GM19395 (cell line): ENCODE measurements around the gene HTR3E.
"Not testable (repeated sequence)": the region's sequence is repeated elsewhere in the genome, so short reads cannot be mapped to it uniquely, and the experiment has no call there.

Experiments used
- ATAC-seq: cut with Tn5 transposase; IDR thresholded peaks from one replicate; pipeline ENCODE4 v1.9.1; 2021; ENCODE audit warnings: mild to moderate bottlenecking, moderate library complexity; ENCODE audit not compliant: unreplicated experiment

HTR3E gene, protein sequence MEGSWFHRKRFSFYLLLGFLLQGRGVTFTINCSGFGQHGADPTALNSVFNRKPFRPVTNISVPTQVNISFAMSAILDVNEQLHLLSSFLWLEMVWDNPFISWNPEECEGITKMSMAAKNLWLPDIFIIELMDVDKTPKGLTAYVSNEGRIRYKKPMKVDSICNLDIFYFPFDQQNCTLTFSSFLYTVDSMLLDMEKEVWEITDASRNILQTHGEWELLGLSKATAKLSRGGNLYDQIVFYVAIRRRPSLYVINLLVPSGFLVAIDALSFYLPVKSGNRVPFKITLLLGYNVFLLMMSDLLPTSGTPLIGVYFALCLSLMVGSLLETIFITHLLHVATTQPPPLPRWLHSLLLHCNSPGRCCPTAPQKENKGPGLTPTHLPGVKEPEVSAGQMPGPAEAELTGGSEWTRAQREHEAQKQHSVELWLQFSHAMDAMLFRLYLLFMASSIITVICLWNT

DNA sequence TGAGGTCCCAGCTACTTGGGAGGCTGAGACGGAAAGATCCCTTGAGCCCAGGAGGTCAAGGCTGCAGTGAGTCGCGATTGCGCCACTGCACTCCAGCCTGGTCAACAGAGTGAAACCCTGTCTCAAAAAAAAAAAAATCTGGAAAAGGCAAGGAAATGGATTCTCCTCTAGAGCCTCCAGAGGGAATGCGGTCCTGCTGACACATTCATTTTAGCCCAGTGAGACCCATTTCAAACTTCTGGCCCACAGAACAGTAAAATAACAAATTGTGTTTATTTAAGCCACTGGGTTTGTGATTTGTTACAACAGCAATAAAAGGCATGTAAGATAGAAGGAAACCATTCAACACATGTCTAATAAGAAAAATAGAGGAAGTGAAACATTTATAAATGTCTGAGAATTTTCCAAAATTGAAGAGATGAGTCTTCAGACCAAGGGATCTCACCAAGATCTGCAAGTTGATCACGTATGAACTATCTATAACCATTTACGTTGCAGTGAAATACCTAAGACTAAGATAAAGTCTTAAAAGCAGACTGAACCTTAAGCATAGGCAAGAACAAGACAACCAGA, at the start of gene HTR3E:
Gene HTR3E (plus strand): TSS at position 254 of the 573 bp plus-strand sequence. CDS start 466 bp downstream, outside the sequence.
- no peak for ATAC-seq

DNA sequence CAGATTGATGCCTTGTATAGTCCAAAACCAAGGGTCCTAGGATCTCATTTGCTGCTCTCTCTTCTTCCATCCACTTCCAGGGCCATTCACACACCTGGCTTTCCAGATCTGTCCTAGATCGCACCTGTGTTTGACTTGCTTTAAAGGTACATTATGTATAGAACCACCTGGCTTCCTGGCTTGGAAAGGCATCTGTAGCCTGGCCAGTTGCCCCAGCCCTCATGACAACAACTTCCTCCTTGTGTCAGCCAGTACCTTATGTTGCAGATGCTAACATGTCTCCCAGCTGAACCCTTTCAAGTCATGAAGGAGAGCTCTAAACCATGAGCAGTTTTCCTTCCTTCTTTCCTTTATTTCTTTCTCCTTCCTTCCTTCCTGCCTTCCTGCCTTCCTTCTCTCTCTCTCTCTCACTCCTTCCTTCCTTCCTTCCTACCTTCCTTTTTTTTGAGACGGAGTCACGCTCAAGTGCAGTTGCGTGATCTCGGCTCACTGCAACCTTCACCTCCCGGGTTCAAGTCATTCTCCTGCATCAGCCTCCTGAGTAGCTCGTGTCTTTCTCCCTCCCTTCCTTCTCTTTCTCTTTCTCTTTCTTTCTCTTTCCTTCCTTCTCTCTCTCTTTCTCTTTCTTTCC, 46.5 kb upstream of the HTR3E start:
- no peak for ATAC-seq

DNA sequence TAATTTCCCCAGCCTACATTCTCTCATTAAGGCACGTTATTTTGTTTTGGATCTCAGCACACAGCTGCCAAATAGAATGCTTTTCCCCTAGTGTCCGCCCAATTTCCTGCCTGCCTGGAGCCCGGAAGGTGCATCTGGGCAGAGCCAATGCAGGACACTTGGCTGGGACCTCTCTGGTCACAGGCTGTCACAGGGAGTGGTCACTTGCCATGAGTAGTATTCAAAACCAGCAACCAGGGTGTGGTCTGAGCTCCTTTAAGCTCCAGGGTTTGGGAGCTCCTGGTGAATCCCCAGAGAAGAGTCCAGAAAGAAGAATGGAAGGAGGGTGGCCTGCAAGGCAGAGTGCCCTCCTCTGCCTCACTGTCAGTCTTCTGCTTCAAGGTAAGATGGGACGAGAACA, 44.1 kb upstream of the HTR3E start, which contains the start of gene HTR3C:
Gene HTR3C (plus strand): TSS at position 281 of the 400 bp plus-strand sequence. CDS start 34 bp downstream, at position 315.
- no peak for ATAC-seq

DNA sequence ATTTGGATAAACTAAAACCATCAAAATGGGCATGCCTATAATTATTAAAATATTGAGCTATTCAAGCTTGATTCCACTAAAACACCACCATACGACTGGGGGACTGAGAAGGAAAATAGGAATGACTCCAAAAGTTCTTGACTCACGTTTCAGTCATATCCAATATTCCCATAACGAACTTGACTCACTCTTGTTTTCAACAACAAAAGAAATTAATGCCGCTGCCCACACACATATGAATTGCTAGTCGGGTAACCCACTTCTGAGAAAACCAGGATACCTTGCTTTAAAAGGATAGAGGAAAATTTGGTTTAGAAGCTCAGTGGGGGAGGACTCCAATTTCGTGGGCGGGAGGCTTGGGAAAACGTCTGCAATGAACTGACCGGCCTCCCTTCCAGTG, 38.8 kb upstream of the HTR3E start:
- no peak for ATAC-seq

DNA sequence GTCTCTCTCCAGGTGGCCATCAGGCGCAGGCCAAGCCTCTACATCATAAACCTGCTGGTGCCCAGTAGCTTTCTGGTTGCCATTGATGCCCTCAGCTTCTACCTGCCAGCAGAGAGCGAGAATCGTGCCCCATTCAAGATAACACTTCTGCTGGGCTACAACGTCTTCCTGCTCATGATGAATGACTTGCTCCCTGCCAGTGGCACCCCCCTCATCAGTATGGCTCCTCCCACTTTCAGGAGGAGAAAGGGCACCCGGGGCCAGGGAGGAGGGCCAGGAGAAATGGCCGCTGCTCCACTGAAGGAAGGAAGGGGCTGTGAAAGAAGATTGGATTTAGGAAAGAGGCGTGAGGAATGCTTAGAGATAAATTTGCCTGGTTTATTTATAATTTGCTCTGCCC, 37.4 kb upstream of the HTR3E start:
- no peak for ATAC-seq

DNA sequence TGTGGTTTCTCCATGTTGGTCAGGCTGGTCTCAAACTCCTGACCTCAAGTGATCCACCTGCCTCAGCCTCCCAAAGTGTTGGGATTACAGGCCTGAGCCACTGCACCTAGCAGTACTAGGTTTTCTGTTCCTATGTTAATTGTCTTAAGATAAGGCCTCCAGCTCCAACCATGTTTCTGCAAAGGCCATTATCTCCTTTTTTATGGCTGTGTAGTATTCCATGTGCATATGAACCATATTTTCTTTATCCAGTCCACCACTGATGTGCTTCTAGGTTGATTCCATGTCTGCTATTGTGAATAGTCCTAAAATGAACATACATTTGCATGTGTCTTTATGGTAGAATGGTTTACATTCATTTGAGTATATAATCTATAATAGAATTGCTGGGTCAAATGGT, 34.2 kb upstream of the HTR3E start:
- no peak for ATAC-seq

DNA sequence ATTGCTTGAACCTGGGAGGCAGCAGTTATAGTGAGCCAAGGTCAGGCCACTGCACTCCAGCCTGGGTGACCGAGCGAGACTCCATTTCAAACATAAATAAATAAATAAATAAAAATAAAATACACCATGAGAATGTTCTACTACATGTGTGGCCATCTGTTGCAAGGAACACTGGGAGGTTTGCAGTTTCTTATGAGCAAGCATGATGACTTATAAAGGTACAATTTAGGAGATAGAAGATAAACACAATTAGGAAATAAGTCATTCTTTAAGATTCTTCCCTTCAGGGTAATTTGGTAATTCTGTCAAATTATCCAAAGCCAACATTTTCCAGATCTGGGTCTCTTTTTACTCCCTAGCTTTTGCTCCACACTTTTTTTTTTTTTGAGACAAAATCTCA, 30.7 kb upstream of the HTR3E start:
- ATAC-seq: no peak

DNA sequence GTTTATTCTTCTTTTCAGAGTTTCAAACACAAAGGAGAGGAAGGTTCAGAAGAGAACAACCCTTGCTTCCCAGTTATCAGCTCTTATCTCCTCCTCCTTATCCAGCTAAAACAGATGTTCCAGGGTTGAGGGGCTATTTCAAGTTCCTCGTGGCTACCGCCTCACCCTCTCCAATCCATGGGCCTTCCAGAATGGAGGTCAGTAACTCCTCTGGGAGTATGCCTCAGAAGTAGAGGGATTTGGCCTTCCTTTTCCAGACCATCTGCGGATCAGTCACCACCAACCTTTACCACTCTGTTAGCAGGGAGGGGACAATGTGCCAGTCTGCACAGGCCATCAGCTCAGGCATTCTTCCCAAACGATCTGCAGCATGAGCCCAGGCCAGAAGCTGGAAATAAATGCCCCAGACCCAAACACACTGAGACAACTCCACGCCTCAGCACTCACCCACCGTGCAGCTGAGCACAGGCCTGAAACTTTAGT, 29.2 kb upstream of the HTR3E start:
- ATAC-seq: no peak

DNA sequence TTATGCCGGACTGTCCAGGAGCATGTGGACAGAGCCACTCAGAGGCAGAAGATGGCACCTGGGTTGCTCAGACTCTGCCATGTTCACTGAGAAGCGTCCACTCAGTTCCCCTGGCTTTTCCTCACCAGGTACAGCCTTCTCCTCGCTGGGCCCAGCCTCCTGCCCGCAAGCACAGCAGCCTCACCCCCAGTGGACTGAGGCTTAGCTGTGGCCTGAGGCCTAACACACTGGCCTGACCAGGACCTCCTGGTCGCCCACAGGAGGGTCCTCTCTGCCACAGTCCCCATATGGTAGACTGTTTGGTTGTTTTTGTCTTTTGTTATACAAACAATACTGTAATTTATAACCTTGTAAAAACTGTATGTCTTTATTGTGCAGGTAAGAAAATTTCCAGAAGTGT, 28.5 kb upstream of the HTR3E start:
- no peak for ATAC-seq

DNA sequence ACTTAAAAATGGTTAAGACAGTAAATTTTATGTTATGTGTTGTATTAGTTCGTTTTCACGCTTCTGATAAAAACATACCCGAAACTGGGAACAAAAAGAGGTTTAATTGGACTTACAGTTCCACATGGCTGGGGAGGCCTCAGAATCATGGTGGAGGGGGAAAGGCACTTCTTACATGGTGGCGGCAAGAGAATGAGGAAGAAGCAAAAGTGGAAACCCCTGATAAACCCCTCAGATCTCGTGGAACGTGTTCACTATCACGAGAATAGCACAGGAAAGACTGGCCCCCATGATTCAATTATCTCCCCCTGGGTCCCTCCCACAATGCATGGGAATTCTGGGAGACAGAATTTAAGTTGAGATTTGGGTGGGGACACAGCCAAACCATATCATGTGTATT, 25.7 kb upstream of the HTR3E start:
- not testable (repeated sequence) for ATAC-seq

DNA sequence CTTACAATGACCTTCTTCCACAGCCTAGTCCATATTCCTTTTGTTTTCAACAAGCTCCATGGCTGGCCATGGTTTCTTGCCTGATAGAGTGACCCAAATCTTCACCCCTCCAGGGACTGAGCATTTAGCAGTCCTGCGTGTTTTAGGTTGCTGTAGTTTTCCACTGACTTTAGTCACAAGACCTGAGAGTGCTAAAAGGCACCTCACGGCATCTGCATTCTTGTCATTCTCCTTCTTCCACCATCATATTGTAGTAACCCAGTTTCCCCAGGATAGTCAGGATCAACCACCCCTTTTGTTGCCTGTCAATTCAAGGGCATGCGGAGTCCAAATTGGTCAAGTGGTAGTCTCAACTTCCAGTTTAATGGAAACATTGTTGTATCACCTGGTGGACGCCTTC, 23.2 kb upstream of the HTR3E start:
- ATAC-seq: no peak

DNA sequence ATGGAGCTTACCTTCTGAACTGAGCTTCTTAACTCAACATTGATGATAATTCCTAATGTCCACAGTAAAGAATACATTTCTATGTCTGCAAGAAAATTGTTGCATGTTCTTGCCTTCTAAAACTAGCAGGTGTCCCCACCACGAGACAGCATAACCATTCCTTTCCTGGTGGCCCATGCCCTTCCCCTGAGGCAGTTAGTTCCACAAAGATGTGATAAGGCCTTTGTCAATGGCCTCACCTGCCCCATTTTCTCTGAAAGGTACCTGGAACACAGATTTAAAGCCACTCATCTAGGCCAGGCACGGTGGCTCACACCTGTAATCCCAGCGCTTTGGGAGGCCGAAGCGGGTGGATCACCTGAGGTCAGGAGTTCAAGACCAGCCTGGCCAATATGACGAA, 21.0 kb upstream of the HTR3E start:
- ATAC-seq: no peak

DNA sequence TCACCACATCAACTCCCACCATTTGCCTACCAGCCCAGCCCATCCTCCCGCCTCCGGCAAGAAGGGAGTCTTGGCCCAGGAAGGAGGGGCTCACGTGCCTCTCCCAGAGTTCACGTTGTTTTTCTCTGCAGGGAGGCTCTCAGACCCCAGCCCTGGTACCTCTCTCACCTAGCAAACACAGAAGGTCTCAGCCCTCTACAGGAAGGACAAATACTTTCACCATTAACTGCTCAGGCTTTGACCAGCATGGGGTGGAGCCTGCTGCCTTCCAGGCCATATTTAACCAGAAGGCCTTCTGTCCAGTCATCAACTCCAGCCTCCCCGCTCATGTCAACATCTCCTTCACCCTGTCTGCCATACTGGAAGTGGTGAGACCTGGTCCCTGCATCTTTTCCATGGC, 19.0 kb upstream of the HTR3E start:
- no peak for ATAC-seq

DNA sequence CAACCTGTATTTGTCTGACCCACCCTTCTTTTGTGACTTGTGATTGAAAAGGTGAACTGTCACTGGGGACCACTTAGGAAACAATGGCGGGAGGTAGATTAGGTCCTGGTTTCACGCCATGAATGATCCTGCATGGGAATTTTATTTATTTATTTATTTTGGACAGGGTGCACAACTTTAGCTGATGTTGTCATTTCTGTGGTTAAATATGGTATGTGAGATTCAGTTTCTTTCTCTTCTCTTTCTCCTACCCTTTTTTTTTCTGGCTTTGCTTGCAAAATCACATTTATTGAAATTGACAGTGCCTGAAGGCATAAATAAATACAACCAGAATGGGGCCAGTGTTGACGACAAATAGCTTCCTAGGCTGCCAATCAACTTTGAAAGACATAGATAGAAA, 18.0 kb upstream of the HTR3E start:
- ATAC-seq: no peak

DNA sequence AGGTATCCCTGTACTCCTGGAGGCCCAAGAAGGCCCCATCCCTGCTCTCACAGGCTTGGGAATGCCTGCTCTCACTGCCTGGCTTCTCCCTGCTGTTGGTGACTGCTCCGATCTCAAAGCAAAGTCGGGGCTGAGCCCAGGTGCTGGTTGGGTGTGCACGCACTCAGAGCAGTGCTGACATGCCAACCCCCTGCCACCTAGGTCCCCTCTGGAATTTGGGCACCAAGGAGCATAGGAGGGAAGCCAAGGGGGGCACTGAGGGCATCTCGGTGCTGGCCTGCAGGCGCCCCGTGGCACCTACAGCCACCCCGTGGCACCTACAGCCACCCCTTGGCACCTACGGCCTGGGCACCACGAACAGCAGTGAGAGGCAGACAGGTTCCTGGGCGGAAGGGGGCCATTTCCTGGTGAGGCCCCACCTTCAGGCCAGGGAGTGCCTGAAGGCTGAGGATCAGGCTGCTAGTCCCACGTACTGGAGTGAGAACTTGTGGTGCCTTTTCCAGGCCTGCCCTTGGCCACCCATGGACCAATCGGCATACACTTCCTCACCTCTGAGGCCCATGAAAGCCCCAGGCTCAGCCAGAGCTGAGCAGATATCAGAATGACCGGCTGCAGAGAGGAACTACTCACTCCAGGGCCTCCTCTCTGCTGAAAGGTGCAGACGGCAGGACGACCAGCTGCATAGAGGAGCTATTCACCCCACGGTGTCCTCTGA, 15.6 kb upstream of the HTR3E start:
- ATAC-seq: no peak

DNA sequence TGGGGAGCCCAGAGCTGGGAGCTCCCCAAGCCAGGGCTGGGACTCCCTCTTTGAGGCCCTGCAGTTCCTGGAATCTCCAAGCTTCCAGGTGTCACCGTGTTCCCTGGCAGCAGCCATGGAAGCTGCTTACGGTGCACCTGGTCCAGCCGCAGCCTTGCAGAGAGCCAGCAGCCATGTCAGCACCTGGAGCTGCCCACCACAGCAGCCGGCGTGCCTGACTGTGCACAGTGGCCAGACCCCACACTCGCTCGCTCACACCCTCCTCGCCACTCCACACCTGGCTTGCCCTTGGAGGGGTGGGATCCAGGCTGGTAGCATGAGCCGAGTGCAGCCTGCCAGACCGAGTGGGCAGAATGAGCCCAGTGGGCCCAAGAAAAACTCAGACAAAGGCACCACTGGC, 14.8 kb upstream of the HTR3E start:
- no peak for ATAC-seq

DNA sequence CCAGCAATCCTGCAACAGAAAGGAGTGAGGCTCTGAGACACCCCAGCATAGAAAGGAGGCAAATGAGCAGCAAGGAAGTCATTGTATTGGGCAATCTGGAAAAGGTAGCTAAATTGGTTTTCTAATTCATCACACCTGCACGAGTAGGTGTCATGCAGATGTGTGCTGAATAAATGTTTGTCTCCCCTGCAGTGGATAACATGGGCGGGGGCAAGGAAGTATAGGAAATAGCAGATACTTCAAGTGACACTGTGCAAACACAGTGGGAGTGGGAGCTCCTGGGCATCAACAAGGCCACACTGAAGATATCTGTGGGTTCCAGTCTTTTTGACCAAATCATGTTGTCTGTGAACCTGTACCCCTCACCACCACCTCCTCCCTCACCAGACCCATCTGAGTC, 14.4 kb upstream of the HTR3E start:
- ATAC-seq: no peak

DNA sequence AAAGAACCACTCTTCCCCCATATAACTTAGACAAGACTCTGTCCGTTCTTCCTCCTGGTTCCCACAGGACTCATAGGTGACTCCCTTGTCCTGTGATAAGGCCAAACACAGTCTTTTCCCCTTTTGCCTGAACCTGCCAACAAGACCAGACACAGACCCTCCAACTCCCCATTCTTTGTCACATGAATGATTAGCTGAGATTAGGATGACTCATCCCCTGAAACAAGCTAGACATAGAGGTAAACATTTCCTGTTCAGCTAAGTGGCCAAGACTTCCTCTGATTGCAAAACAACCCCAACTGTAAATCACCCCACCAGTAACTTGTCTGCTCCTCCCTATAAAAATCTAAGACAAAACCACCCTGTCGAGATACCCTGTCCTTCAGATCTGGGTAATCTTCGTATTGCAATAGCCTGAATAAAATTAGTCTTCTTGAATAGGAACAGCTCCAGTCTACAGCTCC, 11.4 kb upstream of the HTR3E start:
- no peak for ATAC-seq

DNA sequence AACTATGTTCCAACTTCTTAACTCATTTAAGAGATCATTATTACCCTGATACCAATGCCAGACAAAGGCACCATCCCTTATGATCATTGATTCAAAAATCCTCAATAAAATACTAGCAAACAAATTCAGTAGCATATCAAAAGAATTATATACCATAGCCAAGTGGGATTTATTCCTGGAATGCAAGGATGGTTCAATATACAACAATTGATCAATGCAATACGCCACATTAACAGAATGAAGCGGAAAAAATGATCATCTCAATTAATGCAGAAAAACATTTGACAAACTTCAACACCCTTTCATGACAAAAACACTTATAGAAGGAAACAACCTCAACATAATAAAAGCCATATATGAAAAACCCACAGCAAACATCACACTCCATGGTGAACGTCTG, 4.7 kb upstream of the HTR3E start:
- ATAC-seq: no peak

DNA sequence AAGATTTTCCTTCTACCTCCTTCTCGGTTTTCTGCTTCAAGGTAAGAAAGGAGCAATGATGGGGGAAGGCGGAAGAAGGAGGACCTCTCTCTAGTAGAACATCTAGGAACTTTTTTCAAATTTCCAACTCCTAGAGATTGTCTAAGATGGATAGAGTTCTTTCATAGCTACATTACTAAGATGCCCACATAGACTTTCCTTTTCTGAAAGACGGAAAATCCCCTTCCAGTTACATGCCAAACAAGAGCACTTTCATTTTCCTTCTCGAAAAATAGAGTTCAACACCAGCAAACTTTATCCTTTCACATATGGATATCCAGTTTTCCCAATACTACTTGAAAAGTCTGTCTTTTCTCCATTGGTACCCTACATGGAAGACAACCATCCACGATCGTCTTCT, 692 bp downstream of the HTR3E start:
- no peak for ATAC-seq
